T follicular helper cell (primary cell): ENCODE results near the gene MSI1.

Experiments used
- DNase-seq: peaks from one replicate; pipeline ENCODE4 v3.0.0-alpha.2; 2020; ENCODE audit warnings: low read depth
- total RNA-seq, 2 experiments: gene quantifications; one replicate each; lab custom pipeline; 2026; lab: John Stamatoyannopoulos, UW

MSI1 gene
- total RNA-seq, result 0.06 to 0.61 reads per million in 2 experiments

- no peak for DNase-seq
Measured at GRCh38 chr12:120368789-120369602, at the start of gene MSI1. Gene MSI1, minus strand, starts transcription at chr12:120369164. Its CDS starts 73 bp downstream, at chr12:120369091.

- DNase-seq, result no peak
Measured at GRCh38 chr12:120417917-120418580, 49.1 kb upstream of the MSI1 start.

- no peak for DNase-seq
Measured at GRCh38 chr12:120416490-120417216, 47.7 kb upstream of the MSI1 start.

GRCh38 chr12:120413901-120414695 lies 45.1 kb upstream of the MSI1 start:
- no peak for DNase-seq

GRCh38 chr12:120412421-120412820 lies 43.5 kb upstream of the MSI1 start:
- no peak for DNase-seq

- DNase-seq, result no peak
Measured at GRCh38 chr12:120408771-120409170, 39.8 kb upstream of the MSI1 start.

- DNase-seq, result no peak
Measured at GRCh38 chr12:120406553-120406952, 37.6 kb upstream of the MSI1 start.

- DNase-seq, result no peak
Measured at GRCh38 chr12:120406069-120406468, 37.1 kb upstream of the MSI1 start.

- DNase-seq, result no peak
Measured at GRCh38 chr12:120404271-120404670, 35.3 kb upstream of the MSI1 start.

GRCh38 chr12:120403869-120404268 lies 34.9 kb upstream of the MSI1 start:
- no peak for DNase-seq

GRCh38 chr12:120402217-120402616 lies 33.3 kb upstream of the MSI1 start:
- no peak for DNase-seq

- no peak for DNase-seq
Measured at GRCh38 chr12:120399531-120399930, 30.6 kb upstream of the MSI1 start.

- no peak for DNase-seq
Measured at GRCh38 chr12:120397824-120398540, 29.0 kb upstream of the MSI1 start.

- no peak for DNase-seq
Measured at GRCh38 chr12:120394483-120395367, 25.8 kb upstream of the MSI1 start.

GRCh38 chr12:120390540-120391120 lies 21.7 kb upstream of the MSI1 start:
- no peak for DNase-seq

- DNase-seq, result no peak
Measured at GRCh38 chr12:120388691-120389481, 19.9 kb upstream of the MSI1 start.

GRCh38 chr12:120381752-120382419 lies 12.9 kb upstream of the MSI1 start:
- DNase-seq, result no peak

- DNase-seq, result no peak
Measured at GRCh38 chr12:120378036-120378435, 9.1 kb upstream of the MSI1 start.
